Effector memory CD4-positive, alpha-beta T cell (primary cell): Measurements from ENCODE around the gene FAM234B.

Experiments
- DNase-seq, 3 donors: peaks; one replicate each; pipeline ENCODE4 v3.0.0-alpha.2; 2020
- H3K27ac ChIP-seq: 2 replicates; pipeline ENCODE4 v1.7.0; 2013; ENCODE audit warnings: mild to moderate bottlenecking, low read length, moderate library complexity; ENCODE audit not compliant: insufficient read depth, poor library complexity, severe bottlenecking
- H3K27me3 ChIP-seq: replicated peaks from 2 replicates; pipeline ENCODE4 v1.7.0; 2013; ENCODE audit warnings: mild to moderate bottlenecking, low read length; ENCODE audit not compliant: insufficient read depth, control insufficient read depth, poor library complexity, severe bottlenecking
- H3K36me3 ChIP-seq: 2 replicates; pipeline ENCODE4 v1.7.0; 2013; ENCODE audit warnings: mild to moderate bottlenecking, low read length, moderate library complexity; ENCODE audit not compliant: control insufficient read depth, insufficient read depth
- H3K4me1 ChIP-seq: 2 replicates; pipeline ENCODE4 v1.7.0; 2013; ENCODE audit warnings: low read length, mild to moderate bottlenecking; ENCODE audit not compliant: control insufficient read depth, insufficient read depth, poor library complexity, severe bottlenecking
- H3K4me3 ChIP-seq: 2 replicates; pipeline ENCODE4 v1.7.0; 2013; ENCODE audit warnings: low read length, low read depth, mild to moderate bottlenecking; ENCODE audit not compliant: insufficient read depth, poor library complexity, severe bottlenecking
- H3K9me3 ChIP-seq: 2 replicates; pipeline ENCODE4 v1.7.0; 2013; ENCODE audit warnings: mild to moderate bottlenecking, low read length, moderate library complexity; ENCODE audit not compliant: control insufficient read depth

FAM234B gene

GRCh38 chr12:13126494-13126893, 82.3 kb downstream of the FAM234B start:
- Histone ChIP-seq H3K4me3 (no peak overlapping the region), H3K27me3 (no peaks in the 10 kb centered on the region), H3K36me3 (no peaks in the 10 kb centered on the region), H3K27ac (no peak overlapping the region), H3K4me1 (no peaks in the 10 kb centered on the region), H3K9me3 (no peaks in the 10 kb centered on the region)
- no peak for DNase-seq

GRCh38 chr12:13127444-13127843, 83.3 kb downstream of the FAM234B start:
- Histone ChIP-seq H3K36me3 (no peaks in the 10 kb centered on the region), H3K4me1 (no peaks in the 10 kb centered on the region), H3K27ac (no peak overlapping the region), H3K4me3 (no peak overlapping the region), H3K9me3 (no peaks in the 10 kb centered on the region), H3K27me3 (no peaks in the 10 kb centered on the region)
- DNase-seq, result no peak

DNA sequence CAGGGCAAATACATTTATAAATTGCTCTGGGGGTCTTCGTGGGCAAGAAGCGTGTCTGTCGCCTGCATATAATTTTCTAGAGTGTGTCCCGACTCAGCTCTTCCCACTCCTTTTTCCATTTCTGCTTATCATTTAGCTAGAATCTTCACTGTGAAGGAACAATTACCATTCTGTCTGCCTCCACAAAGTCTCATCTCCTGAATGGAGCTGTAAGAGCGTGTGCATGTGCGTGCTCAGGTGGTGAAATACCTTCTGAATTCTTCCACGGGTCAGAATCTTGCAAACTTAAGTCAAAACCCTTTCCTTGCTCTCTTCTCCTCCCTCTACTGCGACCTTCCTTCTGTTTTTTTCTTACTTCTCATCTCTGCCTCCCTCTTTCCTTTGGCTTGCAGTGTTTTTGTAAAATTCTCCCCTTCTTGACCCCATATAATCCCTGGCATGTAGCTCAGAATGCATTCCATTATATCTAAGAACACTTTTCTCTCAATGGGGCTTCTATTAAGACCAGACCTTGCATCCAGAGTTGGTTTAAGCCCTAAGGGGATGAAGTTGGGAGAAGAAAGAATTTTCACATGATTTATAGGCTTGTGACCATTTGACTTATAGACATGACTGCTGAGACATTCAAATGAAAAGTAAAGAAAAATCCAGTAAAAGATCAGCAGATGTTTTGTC, 84.2 kb downstream of the FAM234B start:
- Histone ChIP-seq H3K27ac (no peak overlapping the region), H3K36me3 (no peaks in the 10 kb centered on the region), H3K4me3 (no peak overlapping the region), H3K27me3 (no peaks in the 10 kb centered on the region), H3K9me3 (no peaks in the 10 kb centered on the region), H3K4me1 (no peaks in the 10 kb centered on the region)
- no peak for DNase-seq

GRCh38 chr12:13130981-13131380, 86.8 kb downstream of the FAM234B start:
- no peaks in the 10 kb centered on the region for H3K9me3 ChIP-seq
- H3K4me1 ChIP-seq, result no peaks in the 10 kb centered on the region
- no peak for DNase-seq
- H3K36me3 ChIP-seq, result no peaks in the 10 kb centered on the region
- H3K4me3 ChIP-seq, result no peak overlapping the region
- no peak overlapping the region for H3K27ac ChIP-seq
- no peaks in the 10 kb centered on the region for H3K27me3 ChIP-seq
